NCI-H2107 treated with DMSO at 0.1 percent for 48 hours (cell line): ENCODE measurements around the gene MRFAP1L1.
"Not testable (repeated sequence)": the region's sequence is repeated elsewhere in the genome, so short reads cannot be mapped to it uniquely, and the experiment has no call there.

ENCODE experiments used
- DNase-seq: peaks from one replicate; lab custom pipeline; 2025; ENCODE audit not compliant: unreplicated experiment; lab: John Stamatoyannopoulos, UW

The MRFAP1L1 gene

DNA sequence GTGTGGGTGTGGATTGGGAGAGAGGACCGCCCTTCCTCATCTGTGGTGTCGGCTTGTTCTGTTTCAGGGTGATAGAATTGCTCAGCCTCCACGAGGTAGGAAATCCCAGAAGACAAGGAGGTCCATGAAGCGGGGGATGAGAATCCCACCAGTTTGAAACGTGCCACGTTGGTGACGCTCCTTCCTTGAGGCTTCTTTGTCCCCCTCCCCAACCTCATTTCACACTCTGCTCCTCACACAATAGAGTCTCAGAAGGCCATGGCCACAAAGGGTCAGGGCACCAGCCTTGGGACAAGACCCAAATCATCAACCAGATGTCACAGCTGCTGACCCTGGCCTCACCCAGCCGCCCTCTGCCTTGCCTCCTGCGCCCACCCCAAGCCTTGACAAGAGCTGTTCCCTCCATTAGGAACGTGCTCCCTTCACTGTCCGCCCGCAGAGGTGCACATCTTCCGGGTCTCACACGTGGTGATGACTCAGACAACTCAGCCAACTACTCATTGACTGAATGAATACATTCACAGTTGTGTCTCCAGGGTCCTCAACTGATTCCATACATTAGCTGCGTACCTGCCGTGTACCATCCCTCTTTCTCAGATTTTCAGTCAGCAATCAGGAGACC is 24.6 kb upstream of the MRFAP1L1 start:
- DNase-seq, result no peak

DNA sequence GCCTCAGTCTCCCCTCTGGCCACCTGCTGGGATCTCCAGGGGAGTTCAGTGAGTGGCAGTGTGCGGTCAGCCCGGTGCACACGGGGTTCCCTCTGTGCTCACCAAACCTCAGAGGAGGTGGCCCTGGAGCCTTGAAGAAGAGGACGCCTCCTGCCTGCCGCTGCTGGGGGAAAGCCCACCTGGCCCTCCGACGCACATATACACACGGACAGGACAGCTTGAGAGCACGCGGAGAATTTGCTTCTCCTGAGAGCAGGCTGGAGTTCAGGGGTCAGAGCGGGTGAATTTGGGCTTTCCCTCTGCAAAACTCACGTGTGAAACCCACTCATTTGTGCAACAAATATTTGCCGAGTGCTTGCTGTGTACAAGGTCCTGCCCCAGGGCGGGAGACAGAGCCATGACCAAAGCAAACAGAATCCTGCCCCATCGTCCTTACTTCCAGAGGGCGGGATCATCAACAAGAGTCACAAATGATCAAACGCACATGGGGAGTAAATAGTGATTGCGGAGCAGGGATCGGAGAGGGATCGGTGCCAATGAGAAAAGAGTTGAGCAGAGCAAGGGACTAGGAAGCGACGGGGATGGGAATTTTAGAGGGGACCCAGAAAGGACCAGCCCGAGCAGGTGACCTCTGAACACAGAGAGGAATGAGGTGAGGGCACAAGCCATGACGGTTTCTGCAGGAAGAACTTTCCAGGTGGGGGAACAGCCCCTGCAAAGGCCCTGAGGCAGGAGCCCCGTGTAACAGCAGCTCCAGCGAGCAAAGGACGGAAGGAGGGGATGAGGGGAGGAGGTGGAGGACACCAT is 23.9 kb upstream of the MRFAP1L1 start:
- no peak for DNase-seq

DNA sequence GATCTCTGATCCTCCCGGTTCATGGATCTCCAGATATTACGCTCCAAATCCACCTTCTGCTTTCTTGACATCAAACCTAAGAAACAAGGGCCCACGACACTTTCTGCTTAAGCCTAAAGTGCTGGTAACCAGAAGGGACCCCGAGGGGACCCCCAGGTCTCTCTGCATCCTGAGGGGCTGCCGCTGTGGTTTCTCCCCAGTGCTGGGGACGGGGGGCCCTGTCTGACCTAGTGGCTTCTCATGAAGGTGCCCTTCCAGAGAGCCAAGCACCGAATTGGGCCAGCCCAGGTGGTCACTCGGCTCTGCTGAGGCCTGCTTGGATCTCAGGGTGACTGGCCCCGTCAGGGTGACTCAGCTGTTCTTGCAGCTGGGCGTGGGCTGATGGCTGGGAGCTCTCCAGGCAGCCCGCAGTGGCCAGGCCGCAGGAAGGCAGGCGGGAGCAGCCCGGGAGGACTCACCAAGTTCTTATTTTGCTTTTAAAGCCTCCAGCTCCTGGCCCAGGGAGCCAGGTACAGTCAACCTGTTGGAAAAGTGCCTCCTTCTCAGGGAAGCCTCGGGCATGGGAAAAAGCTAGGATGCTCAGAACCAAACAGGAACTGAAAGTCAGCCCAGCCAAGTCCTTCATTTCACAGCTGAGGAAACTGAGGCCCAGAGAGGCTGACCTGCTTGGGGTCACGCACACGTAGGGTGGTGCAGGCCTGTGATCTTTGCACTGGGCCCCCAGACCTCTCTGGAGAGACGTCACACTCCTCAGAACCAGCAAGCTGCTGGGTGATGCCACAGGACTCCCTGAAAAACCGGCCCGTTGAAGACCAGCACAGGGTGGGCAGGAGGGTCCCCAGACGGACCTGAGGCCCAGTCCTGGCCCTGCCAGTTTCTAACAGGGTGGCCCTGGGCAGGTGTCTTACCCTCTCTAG is 23.0 kb upstream of the MRFAP1L1 start:
- no peak for DNase-seq

DNA sequence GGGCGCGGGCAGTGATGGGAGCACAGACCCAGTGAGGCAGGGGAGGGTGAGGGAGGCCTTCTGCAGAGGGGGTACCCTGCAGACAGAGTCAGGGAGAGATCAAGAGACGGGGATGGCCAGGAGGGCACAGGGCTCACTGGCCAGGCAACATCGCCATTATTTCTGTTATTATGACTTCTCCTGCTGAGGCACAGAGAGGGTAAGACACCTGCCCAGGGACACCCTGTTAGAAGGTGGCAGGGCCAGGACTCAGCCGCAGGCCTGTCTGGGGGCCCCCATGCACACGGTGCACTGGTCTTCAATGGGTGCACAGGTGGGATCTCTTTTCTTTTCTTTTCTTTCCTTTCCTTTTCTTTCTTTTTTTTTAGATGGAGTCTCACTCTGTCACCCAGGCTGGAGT is 22.1 kb upstream of the MRFAP1L1 start:
- no peak for DNase-seq

DNA sequence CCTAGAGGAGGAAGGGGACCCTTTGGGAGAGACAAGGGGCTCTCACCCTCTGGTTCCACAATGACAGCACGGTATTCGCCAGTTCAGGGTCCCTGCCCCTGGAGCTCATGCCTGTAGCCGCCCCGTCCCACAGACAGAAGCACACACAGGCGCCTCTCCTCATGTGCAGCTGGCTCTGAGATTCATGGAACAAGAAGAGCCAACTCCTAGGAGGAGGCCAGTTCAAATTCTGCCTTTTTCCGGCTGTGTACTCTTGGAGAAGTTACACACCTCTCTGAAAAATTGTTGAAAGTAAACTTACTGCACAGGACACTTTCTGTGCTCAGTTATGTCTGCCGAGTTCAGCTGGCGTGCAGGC is 21.6 kb upstream of the MRFAP1L1 start:
- DNase-seq, result no peak

DNA sequence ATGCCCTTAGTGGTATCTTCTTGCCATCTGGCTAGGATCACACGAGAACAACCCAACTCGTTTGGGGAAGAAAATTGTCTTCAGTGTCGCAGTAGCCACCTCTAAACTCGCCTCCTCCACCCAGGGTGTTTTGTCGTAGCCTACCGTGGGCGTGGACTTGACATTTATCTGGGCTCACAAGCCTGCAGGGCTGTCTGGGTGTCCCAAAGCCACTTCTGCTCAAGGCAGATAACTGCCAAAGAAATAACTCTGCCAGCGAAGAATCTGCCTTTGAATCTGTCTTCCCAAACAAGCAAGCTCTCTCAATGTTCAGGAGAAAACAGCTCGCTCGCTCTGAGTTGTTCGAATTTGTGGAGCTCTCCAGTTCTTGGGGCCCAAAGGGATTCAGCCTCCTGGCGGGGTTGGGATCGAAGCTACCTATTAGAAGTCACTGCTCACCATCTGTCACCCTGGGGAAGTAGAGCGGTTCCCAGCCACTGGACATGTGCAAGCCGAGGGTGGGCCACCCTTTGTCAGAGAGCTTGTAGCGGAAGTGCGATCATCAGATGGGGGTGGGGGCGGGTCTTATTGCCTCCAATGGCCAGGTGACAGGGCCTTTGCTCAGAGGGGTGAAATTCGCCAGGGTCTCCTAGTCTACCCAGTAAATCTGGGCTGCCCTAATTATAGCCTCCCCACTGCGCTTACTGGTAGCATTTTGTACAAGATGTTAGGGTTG is 21.1 kb upstream of the MRFAP1L1 start:
- DNase-seq, result no peak

DNA sequence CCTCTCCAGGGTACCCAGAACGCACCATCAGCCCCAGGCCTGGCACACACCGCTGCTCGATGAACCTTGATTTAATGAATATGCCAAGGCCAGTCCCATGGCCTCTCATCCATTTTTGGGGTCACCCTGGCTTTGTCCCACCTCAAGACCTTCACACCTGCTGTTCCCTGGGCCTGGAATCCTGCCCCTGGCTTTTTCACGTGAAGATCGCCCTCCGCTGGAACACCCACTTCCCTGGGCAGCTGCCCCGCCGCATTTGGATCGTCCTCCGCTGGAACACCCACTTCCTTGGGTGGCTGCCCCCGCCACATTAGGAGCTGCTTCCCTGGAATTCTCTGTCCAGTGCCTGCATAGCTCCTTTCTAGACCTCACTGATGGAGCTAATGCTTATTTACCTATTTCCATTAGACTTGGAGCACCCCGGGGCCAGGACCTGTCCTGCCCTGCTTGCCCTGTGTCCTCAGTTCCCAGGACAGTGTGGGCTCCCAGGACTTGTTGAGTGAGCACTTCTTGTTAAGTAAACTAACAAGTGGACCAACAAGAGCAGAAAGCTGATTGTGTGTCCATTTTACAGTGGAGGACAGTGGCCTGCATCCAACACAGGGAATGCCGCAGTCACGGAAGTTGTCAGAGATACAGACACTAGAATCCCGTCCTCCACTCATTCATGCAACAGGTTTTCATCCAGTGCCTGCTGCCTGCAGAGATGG is 18.8 kb upstream of the MRFAP1L1 start:
- no peak for DNase-seq

DNA sequence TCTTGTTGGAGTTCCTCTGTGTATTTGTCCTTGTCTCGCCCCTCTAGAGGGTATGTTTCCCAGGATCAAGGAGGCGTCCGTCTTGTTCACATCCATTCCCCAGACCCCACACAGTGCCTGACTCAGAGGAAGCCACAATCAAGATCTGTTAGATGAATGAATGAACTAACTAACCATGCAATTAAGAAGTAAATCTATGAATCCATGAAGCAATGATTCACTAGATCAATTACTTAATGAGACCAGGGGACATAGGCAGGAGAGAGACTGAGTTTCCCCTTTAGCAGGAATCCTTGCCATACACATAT is 18.2 kb upstream of the MRFAP1L1 start:
- no peak for DNase-seq

DNA sequence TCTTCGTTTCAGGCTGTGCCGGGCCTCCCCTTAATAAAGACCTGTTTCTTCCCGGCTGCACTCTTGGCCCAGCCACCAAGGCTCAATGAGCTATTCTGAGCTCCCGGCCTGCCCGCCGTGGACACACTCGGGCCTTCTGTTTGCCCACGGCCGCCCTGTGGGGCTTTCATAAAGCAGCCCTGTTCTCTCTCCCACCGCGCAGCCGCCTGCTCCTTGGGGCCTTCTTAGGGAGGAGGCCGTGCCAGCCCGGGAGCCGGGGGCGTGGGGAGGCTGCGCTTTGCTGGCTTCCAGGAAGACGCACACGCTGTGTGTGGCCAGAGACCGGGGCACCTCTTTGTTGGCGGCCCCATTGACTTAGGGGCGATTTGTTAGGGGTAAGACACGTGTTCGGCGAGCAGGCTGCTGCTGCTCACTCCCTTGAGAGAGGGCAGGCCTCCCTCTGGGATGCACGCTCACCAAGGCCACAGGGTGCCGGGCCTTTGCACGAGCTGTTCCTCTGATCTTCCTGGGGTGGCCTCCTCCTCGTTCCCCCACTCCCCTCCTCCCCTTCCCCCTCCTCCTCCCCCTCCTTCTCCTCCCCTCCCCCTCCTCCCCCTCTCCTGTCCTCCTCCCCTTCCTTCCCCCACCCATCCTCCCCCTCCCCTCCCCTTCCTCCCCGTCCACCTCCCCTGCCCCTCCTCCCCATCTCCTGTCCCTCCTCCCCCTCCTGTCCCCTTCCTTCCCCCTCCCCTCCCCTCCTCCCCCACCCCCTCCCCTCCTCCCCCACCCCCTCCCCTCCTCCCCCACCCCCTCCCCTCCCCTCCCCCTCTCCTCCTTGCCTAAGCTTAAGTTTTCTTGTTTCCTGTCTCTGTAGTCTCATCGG is 17.6 kb upstream of the MRFAP1L1 start:
- no peak for DNase-seq

DNA sequence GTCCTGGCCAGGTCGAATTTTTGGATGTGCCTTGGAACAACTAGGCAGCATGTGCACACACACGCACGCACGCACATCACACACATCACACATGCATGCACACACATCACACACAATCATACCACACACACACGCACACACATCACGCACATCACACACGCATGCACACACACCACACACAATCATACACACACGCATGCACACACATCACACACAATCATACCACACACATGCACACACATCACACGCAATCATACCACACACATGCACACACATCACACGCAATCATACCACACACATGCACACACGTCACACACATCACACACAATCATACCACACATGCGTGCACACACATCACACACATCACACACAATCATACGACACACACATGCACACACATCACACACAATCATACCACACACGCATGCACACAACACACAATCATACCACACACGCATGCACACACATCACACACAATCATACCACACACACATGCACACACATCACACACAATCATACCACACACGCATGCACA is 15.8 kb upstream of the MRFAP1L1 start:
- DNase-seq, result not testable (repeated sequence)

DNA sequence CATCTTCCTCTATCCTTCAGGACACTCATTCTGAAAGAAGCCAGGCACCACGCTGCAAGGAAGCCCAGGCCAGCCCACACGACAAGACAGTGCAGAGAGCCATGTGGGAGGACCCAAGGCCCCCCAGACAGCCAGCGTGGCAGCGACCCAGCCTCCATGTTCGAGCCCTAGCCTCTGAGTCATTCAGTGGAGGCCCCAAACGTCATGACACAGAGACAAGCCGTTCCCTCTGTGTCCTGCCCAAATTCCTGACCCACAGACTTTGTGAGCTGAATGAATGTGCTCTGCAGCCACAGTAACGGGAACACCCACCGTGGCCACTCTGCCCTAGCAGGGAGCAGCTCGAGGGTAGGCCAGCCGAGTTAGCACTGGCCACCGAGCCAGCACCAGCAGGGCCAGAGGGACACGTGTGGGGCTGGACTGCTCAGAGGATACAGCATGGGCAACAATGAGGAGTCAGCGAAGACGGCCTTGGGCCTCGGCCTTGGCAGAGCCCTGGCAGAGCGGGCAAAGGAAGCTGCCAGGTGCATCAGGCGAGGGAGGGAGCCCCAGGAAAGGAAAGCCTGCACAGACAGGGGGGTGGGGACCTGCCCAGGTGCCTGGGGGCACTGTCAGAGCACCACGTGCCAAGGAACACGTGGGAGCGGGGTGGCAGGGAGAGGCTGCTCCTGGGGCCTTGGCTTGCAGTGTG is 14.9 kb upstream of the MRFAP1L1 start:
- DNase-seq, result no peak

DNA sequence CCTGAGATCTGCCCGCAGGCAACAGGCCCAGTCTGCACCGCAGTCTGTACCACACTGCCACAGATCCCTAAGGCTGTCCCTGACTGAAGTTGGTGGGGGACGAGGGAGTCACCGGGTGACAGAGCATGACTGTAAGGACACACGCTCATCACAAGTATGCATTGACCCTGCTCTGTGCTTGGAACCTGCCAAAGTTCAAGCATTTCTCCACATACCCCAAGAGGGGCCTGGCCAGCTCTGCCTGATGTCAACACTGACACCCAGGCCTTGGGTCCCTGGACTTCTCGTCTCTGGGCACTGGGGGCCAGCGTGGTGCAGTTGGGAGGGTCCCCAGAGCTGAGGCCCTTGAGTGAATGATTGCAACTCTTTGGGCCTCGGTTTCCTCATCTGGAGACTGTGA is 14.2 kb upstream of the MRFAP1L1 start:
- no peak for DNase-seq

DNA sequence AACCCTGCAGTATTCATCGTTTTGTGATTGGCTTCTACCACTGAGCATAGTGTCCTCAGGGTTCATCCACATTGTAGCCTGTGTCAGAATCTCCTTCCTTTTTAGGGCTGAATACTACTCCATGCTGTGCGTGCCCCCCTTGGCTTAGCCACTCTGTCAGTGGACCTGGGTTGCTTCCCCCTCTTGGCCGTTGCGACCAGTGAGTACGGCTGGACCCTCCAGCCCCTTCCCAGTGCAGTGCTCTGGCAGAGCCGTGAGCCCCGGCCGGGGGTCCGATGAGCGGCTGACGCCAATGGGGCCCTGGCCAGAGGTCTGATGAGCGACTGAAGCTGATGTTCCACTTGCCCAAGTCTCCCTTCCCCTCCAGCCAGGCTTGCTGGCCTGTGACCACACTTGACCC is 13.2 kb upstream of the MRFAP1L1 start:
- no peak for DNase-seq

DNA sequence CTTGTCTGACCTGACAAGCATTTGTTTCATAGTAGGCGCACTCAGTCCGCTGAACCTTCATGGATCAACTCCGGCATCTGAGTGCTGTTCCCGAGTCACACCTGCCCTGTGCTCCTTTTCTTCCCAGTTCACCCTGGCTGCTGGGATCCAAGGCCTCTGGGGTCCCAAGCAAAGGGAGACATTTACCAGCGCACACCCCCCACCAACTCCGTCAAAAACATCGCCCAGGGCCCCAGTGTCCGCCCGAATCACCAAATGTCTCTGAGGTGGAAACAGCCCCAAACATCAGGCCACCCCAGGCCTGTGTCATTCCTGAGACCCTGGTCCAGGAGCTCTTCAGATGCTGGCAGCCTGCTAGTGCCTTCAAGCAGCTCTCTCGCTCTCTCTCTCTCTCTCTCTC is 11.5 kb upstream of the MRFAP1L1 start:
- no peak for DNase-seq

DNA sequence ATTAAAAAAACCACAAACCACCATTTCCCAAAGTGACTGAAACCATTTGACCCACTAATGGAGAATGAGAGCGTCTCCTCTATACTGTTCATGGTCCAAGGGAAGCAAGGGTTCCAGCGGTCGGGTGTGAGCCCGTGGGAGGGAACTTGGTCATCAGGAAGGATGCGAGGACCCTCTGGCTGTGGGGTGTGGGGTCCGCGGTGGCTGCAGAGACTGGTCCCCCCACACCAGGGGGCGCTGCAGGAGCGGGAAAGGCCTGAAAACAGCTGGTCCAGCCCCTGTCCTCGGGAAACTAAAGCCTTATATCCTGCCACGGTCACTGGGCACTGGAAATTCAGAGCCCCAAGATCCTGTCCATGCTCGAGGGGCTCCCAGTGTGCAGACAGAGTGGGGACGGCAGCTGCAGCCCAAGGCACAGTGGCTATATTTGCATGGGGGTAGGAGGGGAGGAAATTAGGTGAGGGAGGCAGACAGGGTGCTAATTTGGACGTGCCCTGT is 10.6 kb upstream of the MRFAP1L1 start:
- DNase-seq, result no peak

DNA sequence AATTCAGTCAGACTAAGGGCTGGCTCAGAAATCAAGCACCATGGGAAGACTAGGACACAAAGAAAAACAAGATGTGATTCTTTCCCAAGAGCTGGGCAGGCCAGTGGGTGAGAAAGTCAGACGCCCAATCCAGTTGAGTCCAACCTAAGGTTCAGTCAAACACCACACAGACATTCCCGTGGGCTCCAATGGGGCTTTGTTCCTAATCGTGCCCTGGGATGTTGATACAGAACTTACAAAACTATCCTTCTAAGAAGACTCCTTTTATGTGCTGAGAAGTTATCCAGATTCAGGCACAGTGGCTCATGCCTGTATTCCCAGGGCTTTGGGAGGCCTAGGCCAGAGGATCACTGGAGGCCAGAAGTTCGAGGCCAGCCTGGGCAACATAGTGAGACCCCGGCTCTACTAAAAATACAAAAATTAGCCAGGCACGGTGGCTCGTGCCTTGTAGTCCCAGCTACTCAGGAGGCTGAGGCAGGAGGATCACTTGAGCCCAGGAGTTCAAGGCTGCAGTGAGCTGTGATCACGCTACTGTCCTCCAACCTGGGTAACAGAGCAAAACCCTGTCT is 10.0 kb upstream of the MRFAP1L1 start:
- no peak for DNase-seq

DNA sequence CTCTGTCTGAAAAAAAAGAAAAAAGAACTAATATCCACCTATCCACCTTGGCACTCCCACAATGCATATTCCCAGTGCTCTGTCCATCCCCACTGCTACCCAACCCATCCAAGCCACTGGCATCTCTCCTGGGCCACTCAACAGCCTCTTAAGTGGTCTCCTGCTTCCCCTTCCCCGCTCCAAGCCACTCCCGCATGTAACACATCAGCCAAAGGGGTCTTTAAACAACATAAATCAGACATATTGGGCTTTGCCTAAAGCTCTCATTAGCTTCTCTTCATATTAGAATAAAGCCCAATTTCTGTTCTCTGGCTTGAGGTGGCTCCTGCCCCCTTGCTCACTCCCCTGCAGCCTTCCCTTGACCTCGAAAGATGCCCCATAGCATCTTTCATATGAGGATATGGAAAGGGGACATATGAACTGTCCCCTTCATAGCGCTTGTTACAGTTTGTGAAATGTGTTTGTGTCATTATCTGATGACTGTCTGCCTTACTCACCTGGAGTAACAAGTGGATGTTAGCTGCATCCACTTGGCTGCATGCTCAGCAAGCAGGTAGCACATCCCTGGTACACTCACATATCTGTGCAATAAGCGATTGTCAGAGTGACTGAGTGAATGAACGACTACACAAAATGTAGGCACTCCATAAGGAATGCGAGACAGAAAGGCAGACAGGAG is 9.4 kb upstream of the MRFAP1L1 start:
- DNase-seq, result no peak
